ENCODE data around the gene IL6R. TPM values are rescaled to one million over a fixed set of nuclear protein-coding genes. Genes with fewer than 3 reads are reported as not detected.

Gene IL6R
- total and polyA plus RNA-seq, 2 of the 4 experiments (the other 2 are of a cell fraction) = 5.3 to 9.5 TPM

DNA sequence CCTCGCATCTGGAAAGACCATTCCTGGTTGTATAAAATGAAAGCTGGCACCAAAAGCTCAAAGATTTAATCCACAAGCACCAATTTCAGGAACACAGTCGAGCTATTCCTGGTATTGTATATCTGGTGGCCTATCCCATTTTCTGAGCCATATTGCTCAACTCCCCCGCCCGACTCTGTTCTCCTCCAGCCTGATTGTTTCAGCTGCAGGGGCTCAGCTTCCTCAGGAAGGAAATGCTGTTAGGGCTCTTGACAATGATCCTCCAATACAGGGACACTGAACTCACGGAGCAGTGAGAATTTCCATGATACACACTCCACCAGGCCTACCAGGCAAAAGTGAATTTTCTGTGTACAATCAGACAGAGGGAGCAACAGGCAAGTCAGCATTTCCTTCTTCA lies 80.0 kb downstream of the IL6R start:
- Histone ChIP-seq H3K9me3 (ENCODE audit: control insufficient read depth, insufficient read depth, low read length) (no peaks in the 10 kb centered on the region), H3K14ac (replicated peaks; ENCODE audit: low read depth, low read length) (no peak overlapping the region), H4K5ac (ENCODE audit: low read depth, low read length) (no peak overlapping the region), H2BK5ac (ENCODE audit: low read depth, low read length, poor library complexity, severe bottlenecking) (no peak overlapping the region), H2AFZ (replicated peaks; ENCODE audit: low read length, poor library complexity) (no peak overlapping the region), H4K91ac (ENCODE audit: insufficient read depth, low read depth, low read length) (no peak overlapping the region), H2BK15ac (ENCODE audit: low read depth, low read length) (no peak overlapping the region), H3K4me3 (ENCODE audit: insufficient read depth, low read depth, low read length) (no peak overlapping the region), H3K4me2 (ENCODE audit: low read depth, low read length) (no peak overlapping the region), H3K79me1 (ENCODE audit: low read depth in 1 of 2, low read length in 2 of 2) (no peaks in the 10 kb centered on the region), H3K27ac (ENCODE audit: insufficient read depth, low read length) (no peak overlapping the region), H4K20me1 (ENCODE audit: insufficient read depth, low read length) (peaks cover 4% of the 10 kb centered on the region; the same call in 1 of the 2 replicates), H3K23ac (ENCODE audit: low read depth, low read length) (no peak overlapping the region), H3K9ac (ENCODE audit: low read depth, low read length) (no peak overlapping the region), H3K18ac (ENCODE audit: low read depth, low read length) (no peak overlapping the region), H3K9me1 (ENCODE audit: insufficient read depth, low read length) (peaks cover 5% of the 10 kb centered on the region), H3K4ac (ENCODE audit: low read depth, low read length) (no peak overlapping the region), H4K8ac (ENCODE audit: low read depth in 2 of 2, low read length in 2 of 2) (no peak overlapping the region), H3K36me3 (ENCODE audit: control insufficient read depth, insufficient read depth, low read length) (no peaks in the 10 kb centered on the region), H3K4me1 (ENCODE audit: control insufficient read depth, insufficient read depth, low read length) (peaks cover 3% of the 10 kb centered on the region; the same call in 1 of the 2 replicates), H2BK20ac (ENCODE audit: low read depth, low read length) (no peak overlapping the region), H3K56ac (ENCODE audit: extremely low read depth, insufficient read depth, low read length) (no peak overlapping the region), H3K27me3 (ENCODE audit: control insufficient read depth, insufficient read depth, low read length) (peaks cover 39% of the 10 kb centered on the region), H2BK120ac (ENCODE audit: low read depth, low read length) (no peak overlapping the region), H2AK9ac (replicated peaks; ENCODE audit: low read depth, low read length, poor library complexity) (no peak overlapping the region), H2AK5ac (ENCODE audit: low read depth, low read length) (no peak overlapping the region)
- 67% methylated on average over 2 of the region's 5 CpGs; no CpG with 5 or more reads in 1 of the 2 experiments for whole genome bisulfite sequencing, 2 experiments (ENCODE audit: extremely low coverage in 2 of 2, insufficient read length in 1 of 2)
- in situ Hi-C loops (cut with MboI; ENCODE audit: low sequenced_read_pairs) (loop anchor here (5.0 kb wide), 1 partner anchor 62 kb away; no protein-coding TSS in a partner anchor), intact Hi-C loops (cut with micrococcal nuclease) (no loop called here), dilution Hi-C loops (cut with HindIII; ENCODE audit: low sequenced_read_pairs, unreplicated experiment) (no loop called here)
- CTCF ChIA-PET = interaction anchor here (0.6 to 3.4 kb wide), 3 partner anchors 62 to 683 kb away, joined by 3 to 11 read pairs (median 5); no protein-coding TSS in a partner anchor
- POLR2A ChIA-PET (ENCODE audit: unreplicated experiment) = no interaction called here
- BruUV-seq (replicated peaks) = no TSS peak
- TF ChIP-seq RCOR1 (IDR thresholded peaks at IDR 0.05; ENCODE audit: insufficient replicate concordance, low read length) (no peak), SMC3 (IDR thresholded peaks at IDR 0.05; ENCODE audit: low read depth, low read length) (no peak), BHLHE40 (IDR thresholded peaks at IDR 0.05; ENCODE audit: low read depth, low read length) (no peak), CEBPB (IDR thresholded peaks at IDR 0.05; ENCODE audit: low read depth, low read length) (no peak), MXI1 (IDR thresholded peaks at IDR 0.05; ENCODE audit: borderline replicate concordance, low read depth, low read length) (no peak), POLR2A (IDR thresholded peaks at IDR 0.05; ENCODE audit: low read depth, low read length) (no peak), CHD1 (IDR thresholded peaks at IDR 0.05; ENCODE audit: low read depth, low read length) (no peak), RFX5 (IDR thresholded peaks at IDR 0.05; ENCODE audit: low read depth, low read length) (no peak), CTCF (conservative IDR thresholded peaks at IDR 0.05; ENCODE audit: low read depth, low read length) (no peak), FOS (IDR thresholded peaks at IDR 0.05; ENCODE audit: low read depth, low read length) (no peak), MAFK (IDR thresholded peaks at IDR 0.05; ENCODE audit: low read depth, low read length) (no peak), ELK1 (IDR thresholded peaks at IDR 0.05; ENCODE audit: borderline replicate concordance, low read depth, low read length) (no peak), RAD21 (IDR thresholded peaks at IDR 0.05; ENCODE audit: low read length) (no peak), NFE2L2 (IDR thresholded peaks at IDR 0.05; ENCODE audit: low read depth, low read length) (no peak), MAZ (IDR thresholded peaks at IDR 0.05; ENCODE audit: borderline replicate concordance, low read depth, low read length) (no peak)
- TF ChIP-seq, protein P1, sequence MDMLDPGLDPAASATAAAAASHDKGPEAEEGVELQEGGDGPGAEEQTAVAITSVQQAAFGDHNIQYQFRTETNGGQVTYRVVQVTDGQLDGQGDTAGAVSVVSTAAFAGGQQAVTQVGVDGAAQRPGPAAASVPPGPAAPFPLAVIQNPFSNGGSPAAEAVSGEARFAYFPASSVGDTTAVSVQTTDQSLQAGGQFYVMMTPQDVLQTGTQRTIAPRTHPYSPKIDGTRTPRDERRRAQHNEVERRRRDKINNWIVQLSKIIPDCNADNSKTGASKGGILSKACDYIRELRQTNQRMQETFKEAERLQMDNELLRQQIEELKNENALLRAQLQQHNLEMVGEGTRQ (IDR thresholded peaks at IDR 0.05; ENCODE audit: low read depth, low read length) = no peak
- DNase-seq (no peak), ATAC-seq (ENCODE audit: low read depth) (no peak)

All from IMR-90 (cell line).